ENCODE results near the gene CDH15. TPM values are rescaled to one million over a fixed set of nuclear protein-coding genes. Genes with fewer than 3 reads are reported as not detected.

Gene CDH15
- total RNA-seq, 2 donors from 2014 or later: 0.75 TPM; not detected in 1

GRCh38 chr16:89197033-89197632 lies 25.6 kb downstream of the CDH15 start:
- ATAC-seq (no peak), DNase-seq (ENCODE audit: low spot score in 2 of 2) (no peak)
- Mint-ChIP-seq H3K9me3 (no peaks in the 10 kb centered on the region), H3K27ac (no peak overlapping the region), H3K36me3 (no peaks in the 10 kb centered on the region)

GRCh38 chr16:89197633-89198416 lies 26.3 kb downstream of the CDH15 start:
- DNase-seq (ENCODE audit: low spot score in 2 of 2) (no peak), ATAC-seq (no peak)
- H3K27ac Mint-ChIP-seq: no peak overlapping the region
- peaks cover 3% of the 10 kb centered on the region in 2 donors for H3K36me3 Mint-ChIP-seq
- no peaks in the 10 kb centered on the region for H3K9me3 Mint-ChIP-seq

DNA sequence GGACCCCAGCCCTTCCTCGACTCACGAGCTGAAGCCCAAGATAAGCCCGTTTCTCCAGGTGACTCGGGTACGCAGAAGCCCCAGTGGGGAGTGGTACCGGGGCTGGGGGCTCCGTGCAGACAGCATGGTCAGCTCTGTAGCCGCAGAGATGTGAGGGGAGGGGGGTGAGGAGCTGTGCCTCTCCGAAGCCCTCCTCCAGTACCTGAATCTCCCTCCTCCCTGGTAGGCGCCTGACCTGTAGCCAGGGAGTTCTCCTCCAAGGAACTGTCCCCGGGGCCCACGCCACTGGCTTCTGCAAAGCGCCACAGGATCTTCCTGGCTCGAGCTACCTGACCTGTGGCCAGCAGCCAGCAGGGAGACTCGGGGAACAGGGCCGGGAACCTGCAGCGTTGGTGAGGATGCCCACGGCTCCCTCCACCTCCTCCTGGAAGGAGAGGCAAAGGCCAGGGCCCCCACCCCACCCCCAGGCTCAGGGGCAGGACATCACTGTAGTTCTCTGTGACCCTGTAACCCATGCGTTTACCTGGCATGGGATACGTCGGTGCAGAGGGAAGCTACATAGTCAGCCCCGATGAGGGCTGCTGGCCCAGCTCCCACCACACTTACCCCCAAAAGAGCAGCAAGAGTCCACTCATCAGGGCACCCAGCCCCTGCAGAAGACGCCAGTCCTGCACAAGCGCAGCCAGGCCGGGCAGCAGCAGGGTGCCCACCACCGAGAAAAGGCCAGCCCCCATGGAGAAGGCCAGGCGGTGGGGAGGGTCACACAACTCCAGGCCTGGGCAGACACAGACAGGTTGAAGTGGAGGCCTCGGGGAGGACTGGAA lies 27.1 kb downstream of the CDH15 start:
- Mint-ChIP-seq H3K9me3 (no peaks in the 10 kb centered on the region), H3K36me3 (peaks cover 8 to 9% of the 10 kb centered on the region in 2 donors), H3K27ac (no peak overlapping the region)
- DNase-seq (ENCODE audit: low spot score in 2 of 2): no peak
- no peak for ATAC-seq

- DNase-seq (ENCODE audit: low spot score in 2 of 2) (no peak), ATAC-seq (no peak)
- no peaks in the 10 kb centered on the region for H3K9me3 Mint-ChIP-seq
- peaks cover 8 to 9% of the 10 kb centered on the region in 2 donors for H3K36me3 Mint-ChIP-seq
- H3K27ac Mint-ChIP-seq: no peak overlapping the region
Observed at GRCh38 chr16:89199241-89200123, 27.9 kb downstream of the CDH15 start.

- H3K9me3 Mint-ChIP-seq: no peaks in the 10 kb centered on the region
- DNase-seq (ENCODE audit: low spot score in 2 of 2) (no peak), ATAC-seq (no peak)
- H3K36me3 Mint-ChIP-seq: peaks cover 8 to 9% of the 10 kb centered on the region in 2 donors
- H3K27ac Mint-ChIP-seq: no peak within 1 kb of the TSS
Observed at GRCh38 chr16:89200124-89200849, 28.7 kb downstream of the CDH15 start, which contains the start of gene SLC22A31. SLC22A31 (minus strand) TSS chr16:89200537; CDS start chr16:89200501, 36 bp downstream.

GRCh38 chr16:89200850-89201411 lies 29.4 kb downstream of the CDH15 start:
- H3K27ac Mint-ChIP-seq: no peak overlapping the region
- peak in 1 of 2 donors; percentile 10 for ATAC-seq
- no peak for DNase-seq (ENCODE audit: low spot score in 2 of 2)
- peaks cover 8 to 9% of the 10 kb centered on the region in 2 donors for H3K36me3 Mint-ChIP-seq
- no peaks in the 10 kb centered on the region for H3K9me3 Mint-ChIP-seq

- Mint-ChIP-seq H3K9me3 (no peaks in the 10 kb centered on the region), H3K27ac (no peak overlapping the region), H3K36me3 (peaks cover 8 to 9% of the 10 kb centered on the region in 2 donors)
- peak; percentile 85 to 91 for ATAC-seq
- peak in 1 of 2 donors; percentile 86 for DNase-seq (ENCODE audit: low spot score in 2 of 2)
Observed at GRCh38 chr16:89201439-89202377, 30.2 kb downstream of the CDH15 start.

DNA sequence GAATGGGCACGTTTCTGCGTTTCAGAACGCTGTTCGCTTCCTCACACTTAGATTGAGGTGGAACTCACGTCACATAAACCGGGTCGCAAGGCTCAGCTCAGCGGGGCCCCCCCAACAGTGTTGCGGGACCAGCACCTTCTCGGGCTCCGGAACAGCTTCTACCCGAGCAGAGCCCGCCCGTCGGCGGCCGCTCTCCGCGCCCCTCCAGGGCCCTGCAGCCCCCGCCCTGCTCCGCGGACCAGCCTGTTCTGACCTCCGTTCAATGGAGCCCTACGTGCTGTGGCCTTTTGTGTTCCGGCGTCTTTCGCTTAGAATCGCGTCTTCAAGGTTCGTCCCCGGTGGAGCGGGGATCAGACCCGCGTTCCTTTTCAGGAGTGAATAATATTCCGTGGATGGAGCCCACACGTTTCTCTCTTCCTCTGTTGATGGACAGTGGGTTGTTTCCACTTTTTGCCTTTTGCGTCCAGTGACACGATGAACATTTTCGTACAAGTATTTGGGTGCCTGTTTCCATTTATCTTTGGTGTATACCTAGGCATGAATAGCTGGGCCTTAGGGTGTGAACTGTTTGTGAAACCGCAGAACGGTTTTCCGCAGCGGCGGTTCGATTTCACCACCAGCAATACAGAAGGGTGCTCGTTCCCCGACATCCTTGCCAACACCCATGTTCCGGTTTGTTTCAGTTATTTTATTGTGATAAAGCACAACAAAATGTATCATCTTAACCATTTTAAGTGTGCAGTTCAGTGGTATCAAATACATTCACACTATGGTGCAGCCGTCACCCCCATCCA lies 31.1 kb downstream of the CDH15 start:
- Mint-ChIP-seq H3K36me3 (peaks cover 8 to 9% of the 10 kb centered on the region in 2 donors), H3K27ac (no peak overlapping the region), H3K9me3 (no peaks in the 10 kb centered on the region)
- ATAC-seq: no peak
- no peak for DNase-seq (ENCODE audit: low spot score in 2 of 2)

DNA sequence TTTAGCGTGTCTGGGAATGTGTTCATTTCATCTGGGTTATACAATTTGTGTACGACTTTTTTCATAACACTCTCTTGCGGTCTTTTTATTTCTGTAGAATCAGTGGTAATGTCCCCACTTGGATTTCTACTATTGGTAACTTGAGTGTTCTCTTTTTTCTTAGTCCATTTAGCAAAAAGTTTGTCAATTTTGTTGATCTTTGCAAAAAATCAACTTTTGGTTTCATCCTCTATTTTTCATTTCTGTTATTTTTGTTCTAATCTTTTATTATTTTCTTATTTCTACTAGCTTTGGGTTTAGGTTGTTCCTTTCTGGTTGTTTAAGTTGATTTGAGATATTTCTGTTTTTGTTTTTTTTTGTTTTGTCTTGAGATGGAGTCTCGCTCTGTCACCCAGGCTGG lies 36.4 kb downstream of the CDH15 start:
- no peak overlapping the region for H3K27ac Mint-ChIP-seq
- ATAC-seq (no peak), DNase-seq (ENCODE audit: low spot score in 2 of 2) (no peak)
- H3K9me3 Mint-ChIP-seq: no peaks in the 10 kb centered on the region
- H3K36me3 Mint-ChIP-seq: peaks cover 3 to 4% of the 10 kb centered on the region in 2 donors

GRCh38 chr16:89209522-89210044 lies 38.0 kb downstream of the CDH15 start:
- H3K27ac Mint-ChIP-seq: no peak overlapping the region
- ATAC-seq: no peak
- no peak for DNase-seq (ENCODE audit: low spot score in 2 of 2)
- H3K9me3 Mint-ChIP-seq: no peaks in the 10 kb centered on the region
- H3K36me3 Mint-ChIP-seq: no peaks in the 10 kb centered on the region

DNA sequence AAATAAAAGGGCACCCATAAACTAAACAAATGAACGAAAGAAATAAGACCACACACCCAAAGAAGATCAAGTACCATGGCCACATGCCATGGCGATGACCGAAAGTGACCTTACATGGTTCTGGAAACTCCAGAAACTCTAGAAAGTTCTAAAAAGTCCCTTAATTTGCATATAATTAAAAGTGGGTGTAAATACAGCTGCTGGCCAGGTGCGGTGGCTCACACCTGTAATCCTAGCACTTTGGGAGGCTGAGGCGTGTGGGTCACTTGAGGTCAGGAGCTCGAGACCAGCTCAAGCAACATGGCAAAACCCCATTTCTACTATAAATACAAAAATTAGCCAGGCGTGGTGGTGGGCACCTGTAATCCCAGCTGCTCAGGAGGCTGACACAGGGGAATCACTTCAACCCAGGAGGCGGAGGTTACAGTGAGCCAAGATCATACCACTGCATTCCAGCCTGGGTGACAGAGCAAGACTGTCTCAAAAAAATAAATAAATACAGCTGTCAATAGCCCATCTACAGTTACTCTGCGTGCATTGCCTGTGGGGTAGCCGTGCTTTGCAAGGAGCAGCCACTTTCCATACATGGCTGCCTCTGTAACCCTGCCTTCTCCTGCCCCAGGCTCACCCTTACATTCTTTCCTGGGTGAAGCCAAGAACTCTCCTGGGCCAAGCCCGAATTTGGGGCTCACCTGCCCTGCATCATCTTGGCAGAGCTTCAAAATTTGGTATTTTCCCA lies 38.8 kb downstream of the CDH15 start:
- Mint-ChIP-seq H3K9me3 (no peaks in the 10 kb centered on the region), H3K36me3 (no peaks in the 10 kb centered on the region), H3K27ac (no peak overlapping the region)
- ATAC-seq (no peak), DNase-seq (ENCODE audit: low spot score in 2 of 2) (no peak)

GRCh38 chr16:89210904-89211515 lies 39.5 kb downstream of the CDH15 start:
- ATAC-seq (no peak), DNase-seq (ENCODE audit: low spot score in 2 of 2) (no peak)
- Mint-ChIP-seq H3K27ac (no peak overlapping the region), H3K36me3 (no peaks in the 10 kb centered on the region), H3K9me3 (no peaks in the 10 kb centered on the region)
